Fibroblast of lung (primary cell): ENCODE data around the gene CYP4F3. TPM values are rescaled to one million over a fixed set of nuclear protein-coding genes. Genes with fewer than 3 reads are reported as not detected.

Experiments
- DNase-seq, 2 donors: peaks; one replicate each; pipeline versions ENCODE4 v3.0.0 to v3.0.0-alpha.2; 2010; ENCODE audit warnings: low read depth in 2 of 2
- H2AFZ ChIP-seq: 2 replicates; pipeline ENCODE4 v1.5.1; 2012; ENCODE audit warnings: low read length, control low read depth, inconsistent platforms
- H3K27ac ChIP-seq: 2 replicates; pipeline ENCODE4 v1.5.1; 2011; ENCODE audit warnings: low read length, control low read depth; ENCODE audit not compliant: insufficient read depth
- H3K27me3 ChIP-seq: 2 replicates; pipeline ENCODE4 v1.5.1; 2011; ENCODE audit warnings: mild to moderate bottlenecking, low read length; ENCODE audit not compliant: control insufficient read depth, insufficient read depth
- H3K36me3 ChIP-seq: 2 replicates; pipeline ENCODE4 v1.5.1; 2011; ENCODE audit warnings: low read length; ENCODE audit not compliant: control insufficient read depth, insufficient read depth
- H3K4me1 ChIP-seq: 2 replicates; pipeline ENCODE4 v1.5.1; 2011; ENCODE audit warnings: low read length; ENCODE audit not compliant: control insufficient read depth, insufficient read depth; ENCODE audit errors: extremely low read depth
- H3K4me2 ChIP-seq: 2 replicates; pipeline ENCODE4 v1.5.1; 2011; ENCODE audit warnings: low read length, control low read depth; ENCODE audit not compliant: insufficient read depth; ENCODE audit errors: extremely low read depth
- H3K4me3 ChIP-seq, 4 experiments: fragments of 200-600 bp in 1 of 4; sonication (generic) in 1 of 4; replicated peaks in 1 of 4; 2 replicates each; pipeline ENCODE4 v1.5.1; 2011 to 2016; ENCODE audit warnings: low read length in 4 of 4, low read depth in 3 of 4, mild to moderate bottlenecking in 3 of 4, control low read depth in 2 of 4, inconsistent platforms in 1 of 4, mixed read lengths in 1 of 4; ENCODE audit not compliant: insufficient read depth in 1 of 4; ENCODE audit errors: control extremely low read depth in 1 of 4
- H3K79me2 ChIP-seq: 2 replicates; pipeline ENCODE4 v1.5.1; 2012; ENCODE audit warnings: mild to moderate bottlenecking, low read length, inconsistent platforms; ENCODE audit not compliant: control insufficient read depth, insufficient read depth
- H3K9ac ChIP-seq: 2 replicates; pipeline ENCODE4 v1.5.1; 2011; ENCODE audit warnings: mild to moderate bottlenecking, low read length, control low read depth; ENCODE audit not compliant: insufficient read depth
- H3K9me3 ChIP-seq: 2 replicates; pipeline ENCODE4 v1.5.1; 2012; ENCODE audit warnings: low read depth, low read length; ENCODE audit not compliant: control insufficient read depth, insufficient read depth
- H4K20me1 ChIP-seq: 2 replicates; pipeline ENCODE4 v1.5.1; 2011; ENCODE audit warnings: low read length; ENCODE audit not compliant: control insufficient read depth, insufficient read depth; ENCODE audit errors: extremely low read depth
- CTCF ChIP-seq, 2 donors: IDR thresholded peaks in 1 of 2; conservative IDR thresholded peaks in 1 of 2; 1 replicate in 1 of 2; 2 replicates in 1 of 2; pipeline ENCODE4 v1.5.1; 2011 to 2012; ENCODE audit warnings: low read length in 2 of 2, control low read depth in 1 of 2, inconsistent platforms in 1 of 2, low read depth in 1 of 2, mild to moderate bottlenecking in 1 of 2
- EZH2 ChIP-seq: IDR thresholded peaks from 2 replicates; pipeline ENCODE4 v1.5.1; 2012; ENCODE audit warnings: low read length, control low read depth, mild to moderate bottlenecking; ENCODE audit errors: missing control alignments
- polyA plus RNA-seq, 2 donors: library from polyadenylated mRNA; depleted of rRNA in 1 of 2; stranded (reverse) in 1 of 2; unstranded in 1 of 2; fragments of >200 nt; gene quantifications; 2 replicates each; pipeline ENCODE4 v1.2.1, GENCODE V29; 2011 to 2012; ENCODE audit warnings: missing spikeins in 1 of 2
- total RNA-seq: library from RNA; depleted of rRNA; stranded (reverse); fragments of >200 nt; gene quantifications from 2 replicates; pipeline ENCODE4 v1.2.1, GENCODE V29; 2014

CYP4F3 gene
- total and polyA plus RNA-seq, 2 donors (not counting 1 experiment from before 2014, with no cell fraction given), result not detected

GRCh38 chr19:15618321-15618720, 22.4 kb upstream of the CYP4F3 start:
- Histone ChIP-seq H3K9ac (no peak overlapping the region), H3K27me3 (no peaks in the 10 kb centered on the region), H3K27ac (no peak overlapping the region), H4K20me1 (no peaks in the 10 kb centered on the region), H3K9me3 (no peaks in the 10 kb centered on the region), H3K4me2 (no peak overlapping the region), H3K79me2 (no peaks in the 10 kb centered on the region), H3K4me1 (no peaks in the 10 kb centered on the region), H3K4me3 (no peak overlapping the region), H2AFZ (no peak overlapping the region), H3K36me3 (no peaks in the 10 kb centered on the region)
- no peak for TF ChIP-seq CTCF (conservative IDR thresholded peaks at IDR 0.05 in 1 of 2, IDR thresholded peaks at IDR 0.05 in 1 of 2; ENCODE audit: low read depth in 1 of 2, low read length in 2 of 2)
- no peak for TF ChIP-seq EZH2
- DNase-seq, result no peak

- H3K4me1 ChIP-seq, result no peaks in the 10 kb centered on the region
- no peak overlapping the region for H3K27ac ChIP-seq
- no peaks in the 10 kb centered on the region for H3K27me3 ChIP-seq
- H3K36me3 ChIP-seq, result no peaks in the 10 kb centered on the region
- no peaks in the 10 kb centered on the region for H3K9me3 ChIP-seq
- no peaks in the 10 kb centered on the region for H4K20me1 ChIP-seq
- no peak for DNase-seq
- H3K9ac ChIP-seq, result no peak overlapping the region
- no peak overlapping the region for H3K4me3 ChIP-seq
- no peaks in the 10 kb centered on the region for H3K79me2 ChIP-seq
- H2AFZ ChIP-seq, result no peak overlapping the region
- TF ChIP-seq EZH2 (no peak), CTCF (conservative IDR thresholded peaks at IDR 0.05 in 1 of 2, IDR thresholded peaks at IDR 0.05 in 1 of 2; ENCODE audit: low read depth in 1 of 2, low read length in 2 of 2) (no peak)
- no peak overlapping the region for H3K4me2 ChIP-seq
Observed at GRCh38 chr19:15621801-15622200, 18.9 kb upstream of the CYP4F3 start.

GRCh38 chr19:15622991-15623390, 17.7 kb upstream of the CYP4F3 start:
- Histone ChIP-seq H3K27me3 (no peaks in the 10 kb centered on the region), H3K4me2 (no peak overlapping the region), H3K79me2 (no peaks in the 10 kb centered on the region), H3K9me3 (no peaks in the 10 kb centered on the region), H3K27ac (no peak overlapping the region), H3K36me3 (no peaks in the 10 kb centered on the region), H3K9ac (no peak overlapping the region), H3K4me3 (no peak overlapping the region), H4K20me1 (no peaks in the 10 kb centered on the region), H2AFZ (no peak overlapping the region), H3K4me1 (no peaks in the 10 kb centered on the region)
- TF ChIP-seq EZH2 (no peak), CTCF (conservative IDR thresholded peaks at IDR 0.05 in 1 of 2, IDR thresholded peaks at IDR 0.05 in 1 of 2; ENCODE audit: low read depth in 1 of 2, low read length in 2 of 2) (no peak)
- DNase-seq, result no peak
